Right atrium auricular region (tissue), 2 donors: ENCODE measurements around the gene RGL3. TPM values are rescaled to one million over a fixed set of nuclear protein-coding genes. Genes with fewer than 3 reads are reported as not detected.

ENCODE experiments used
- DNase-seq: peaks from one replicate; pipeline ENCODE4 v3.0.0-alpha.2; 2019; ENCODE audit warnings: low spot score
- H3K27ac ChIP-seq, 2 donors: fragments of 200-600 bp; sonication (generic); 1 replicate in 1 of 2; 2 replicates in 1 of 2; pipeline ENCODE4 v1.5.1; 2016 to 2019
- H3K27me3 ChIP-seq, 2 donors: fragments of 200-600 bp; sonication (generic); one replicate each; pipeline versions ENCODE4 v1.5.1 to v1.6.0; 2017 to 2019
- H3K36me3 ChIP-seq: fragments of 200-600 bp; sonication (generic); one replicate; pipeline ENCODE4 v1.5.1; 2016
- H3K4me1 ChIP-seq, 2 donors: fragments of 200-600 bp; sonication (generic); one replicate each; pipeline versions ENCODE4 v1.5.1 to v1.6.0; 2017 to 2019
- H3K4me3 ChIP-seq, 2 donors: fragments of 200-600 bp; sonication (generic); 1 replicate in 1 of 2; 2 replicates in 1 of 2; pipeline ENCODE4 v1.5.1; 2017 to 2019; ENCODE audit warnings: mild to moderate bottlenecking in 1 of 2, moderate library complexity in 1 of 2
- H3K9me3 ChIP-seq, 2 donors: fragments of 200-600 bp; sonication (generic); one replicate each; pipeline ENCODE4 v1.5.1; 2019
- CTCF ChIP-seq, 2 donors: fragments of 200-600 bp; sonication (generic); IDR thresholded peaks; one replicate each; pipeline ENCODE4 v1.5.1; 2019; ENCODE audit warnings: antibody characterized with exemption in 2 of 2
- total RNA-seq, 2 donors: library from RNA; depleted of rRNA; stranded (reverse); fragments of >200 nt; gene quantifications; one replicate each; pipeline ENCODE4 v1.1.0, GENCODE V29; 2016

The RGL3 gene
- total RNA-seq, 2 donors from 2014 or later: 7.4 to 8.4 TPM

- H3K36me3 ChIP-seq: peaks cover 29% of the 10 kb centered on the region
- no peak overlapping the region for H3K4me3 ChIP-seq
- no peak for TF ChIP-seq CTCF (IDR thresholded peaks at IDR 0.05)
- DNase-seq: no peak
- H3K4me1 ChIP-seq: peaks cover 0 to 8% of the 10 kb centered on the region in 2 donors
- H3K27ac ChIP-seq: no peak overlapping the region
- no peaks in the 10 kb centered on the region for H3K9me3 ChIP-seq
- H3K27me3 ChIP-seq: no peaks in the 10 kb centered on the region
Observed at GRCh38 chr19:11451327-11451870, 32.3 kb upstream of the RGL3 start.

DNA sequence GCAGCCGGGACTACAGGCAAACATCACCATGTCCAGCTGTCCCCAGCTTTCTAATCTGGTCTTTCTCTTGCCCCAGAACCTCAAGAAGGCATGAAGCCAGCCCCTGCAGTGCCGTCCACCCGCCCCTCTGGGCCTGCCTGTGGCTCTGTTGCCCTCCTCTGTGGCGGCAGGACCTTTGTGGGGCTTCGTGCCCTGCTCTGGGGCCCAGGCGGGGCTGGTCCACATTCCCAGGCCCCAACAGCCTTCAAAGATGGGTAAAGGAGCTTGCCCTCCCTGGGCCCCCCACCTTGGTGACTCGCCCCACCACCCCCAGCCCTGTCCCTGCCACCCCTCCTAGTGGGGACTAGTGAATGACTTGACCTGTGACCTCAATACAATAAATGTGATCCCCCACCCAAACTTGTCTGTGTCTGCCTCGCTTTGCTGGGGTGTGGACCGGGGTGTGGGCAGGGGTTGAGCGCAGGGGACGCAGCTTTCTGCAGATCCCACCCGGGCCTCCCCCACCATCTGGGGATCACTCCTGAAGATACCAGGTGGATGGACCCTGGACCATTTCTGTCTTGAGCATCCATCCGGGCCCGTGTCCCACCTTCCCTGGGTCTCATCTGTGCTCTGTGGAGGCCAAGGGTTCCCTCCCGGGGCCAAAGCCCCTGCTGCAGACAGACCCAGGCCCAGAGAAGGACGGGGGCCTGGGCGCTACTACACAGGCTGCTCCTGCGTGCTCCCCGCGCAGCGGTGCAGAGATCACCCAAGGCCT is 31.6 kb upstream of the RGL3 start:
- Histone ChIP-seq H3K4me3 (no peak overlapping the region), H3K9me3 (no peaks in the 10 kb centered on the region), H3K36me3 (peaks cover 36% of the 10 kb centered on the region), H3K4me1 (peaks cover 0 to 8% of the 10 kb centered on the region in 2 donors), H3K27ac (no peak overlapping the region), H3K27me3 (no peaks in the 10 kb centered on the region)
- DNase-seq: no peak
- no peak for TF ChIP-seq CTCF (IDR thresholded peaks at IDR 0.05)

DNA sequence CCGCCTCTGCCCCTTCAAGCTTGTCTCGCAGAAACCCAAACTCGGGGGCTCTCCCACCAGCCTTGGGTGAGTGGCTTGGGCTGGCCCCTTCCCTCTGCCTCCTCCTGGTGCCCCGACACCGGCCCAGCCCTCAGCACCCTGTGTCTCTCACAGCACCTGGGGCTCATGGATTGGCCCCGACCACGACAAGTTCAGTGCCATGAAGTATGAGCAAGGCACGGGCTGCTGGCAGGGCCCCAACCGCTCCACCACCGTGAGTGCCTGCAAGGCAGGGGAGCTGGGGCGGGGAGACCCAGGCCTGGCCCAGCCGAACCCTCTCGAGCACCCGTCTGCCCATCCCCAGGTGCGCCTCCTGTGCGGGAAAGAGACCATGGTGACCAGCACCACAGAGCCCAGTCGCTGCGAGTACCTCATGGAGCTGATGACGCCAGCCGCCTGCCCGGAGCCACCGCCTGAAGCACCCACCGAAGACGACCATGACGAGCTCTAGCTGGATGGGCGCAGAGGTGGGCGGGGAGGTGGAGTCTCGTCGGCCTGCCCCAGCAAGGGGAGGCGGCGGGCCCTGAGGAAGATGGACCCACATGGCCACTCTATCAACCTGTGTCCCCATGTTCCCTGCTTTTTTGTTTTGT is 29.9 kb upstream of the RGL3 start:
- Histone ChIP-seq H3K27me3 (no peaks in the 10 kb centered on the region), H3K4me1 (peaks cover 0 to 8% of the 10 kb centered on the region in 2 donors), H3K27ac (no peak overlapping the region), H3K4me3 (no peak overlapping the region), H3K36me3 (peaks cover 53% of the 10 kb centered on the region), H3K9me3 (no peaks in the 10 kb centered on the region)
- TF ChIP-seq CTCF (IDR thresholded peaks at IDR 0.05): no peak
- no peak for DNase-seq

GRCh38 chr19:11448410-11448809 is 29.3 kb upstream of the RGL3 start:
- Histone ChIP-seq H3K27me3 (no peaks in the 10 kb centered on the region), H3K4me1 (peaks cover 0 to 8% of the 10 kb centered on the region in 2 donors), H3K27ac (no peak overlapping the region), H3K9me3 (no peaks in the 10 kb centered on the region), H3K36me3 (peaks cover 57% of the 10 kb centered on the region), H3K4me3 (no peak overlapping the region)
- DNase-seq: no peak
- TF ChIP-seq CTCF (IDR thresholded peaks at IDR 0.05): no peak

GRCh38 chr19:11447347-11448262 is 28.5 kb upstream of the RGL3 start:
- H3K4me3 ChIP-seq: no peak overlapping the region
- peaks cover 0 to 8% of the 10 kb centered on the region in 2 donors for H3K4me1 ChIP-seq
- no peaks in the 10 kb centered on the region for H3K9me3 ChIP-seq
- H3K27ac ChIP-seq: no peak overlapping the region
- no peak for DNase-seq
- H3K36me3 ChIP-seq: peaks cover 65% of the 10 kb centered on the region
- no peaks in the 10 kb centered on the region for H3K27me3 ChIP-seq
- TF ChIP-seq CTCF (IDR thresholded peaks at IDR 0.05): no peak
